ENCODE measurements around the gene MYEOV.

Gene MYEOV

GRCh38 chr11:69295079-69295994 is 1.4 kb downstream of the MYEOV start:
- POLR2A ChIA-PET: no interaction called here
- no peak for DNase-seq (ENCODE audit: extremely low spot score)
- CTCF ChIA-PET: interaction anchor here (0.6 to 1.5 kb wide), 2 partner anchors 347 to 375 kb away, joined by 3 to 5 read pairs; no protein-coding TSS in a partner anchor
- no peak for TF ChIP-seq CTCF (IDR thresholded peaks at IDR 0.05; ENCODE audit: control extremely low read depth, extremely low read depth, low read depth, missing control alignments)

GRCh38 chr11:69295995-69296889 is 2.3 kb downstream of the MYEOV start:
- DNase-seq (ENCODE audit: extremely low spot score): no peak
- ChIA-PET POLR2A (no interaction called here), CTCF (interaction anchor here (0.6 to 1.8 kb wide), 5 partner anchors 9 to 374 kb away, joined by 3 to 6 read pairs (median 3); no protein-coding TSS in a partner anchor)
- TF ChIP-seq CTCF (IDR thresholded peaks at IDR 0.05; ENCODE audit: control extremely low read depth, extremely low read depth, low read depth, missing control alignments): no peak

- ChIA-PET POLR2A (interaction anchor here (0.6 kb wide), 1 partner anchor 15 kb away, joined by 3 read pairs; no protein-coding TSS in a partner anchor), CTCF (interaction anchor here (1.0 to 1.8 kb wide), 8 partner anchors 10 to 346 kb away, joined by 3 to 6 read pairs (median 4); partner anchors contain the start of gene SMIM38)
- TF ChIP-seq CTCF (IDR thresholded peaks at IDR 0.05; ENCODE audit: control extremely low read depth, extremely low read depth, low read depth, missing control alignments): no peak
- DNase-seq (ENCODE audit: extremely low spot score): peak; percentile 87
These were observed 3.2 kb downstream of the MYEOV start for GRCh38 chr11:69296890-69297786.

- CTCF ChIA-PET: interaction anchor here (1.3 to 1.8 kb wide), 6 partner anchors 11 to 195 kb away, joined by 3 to 6 read pairs (median 4); partner anchors contain the start of gene SMIM38
- TF ChIP-seq CTCF (IDR thresholded peaks at IDR 0.05; ENCODE audit: control extremely low read depth, extremely low read depth, low read depth, missing control alignments): no peak
- DNase-seq (ENCODE audit: extremely low spot score): peak; percentile 62
- POLR2A ChIA-PET: no interaction called here
These were observed 3.9 kb downstream of the MYEOV start for GRCh38 chr11:69297787-69298266.

GRCh38 chr11:69298267-69299022 is 4.5 kb downstream of the MYEOV start:
- POLR2A ChIA-PET: interaction anchor here (1.0 kb wide), 1 partner anchor 40 kb away, joined by 4 read pairs; no protein-coding TSS in a partner anchor
- CTCF ChIA-PET: interaction anchor here (1.3 to 1.7 kb wide), 4 partner anchors 18 to 196 kb away, joined by 3 to 5 read pairs (median 4); partner anchors contain the start of gene SMIM38
- peak; percentile 87 for DNase-seq (ENCODE audit: extremely low spot score)
- no peak for TF ChIP-seq CTCF (IDR thresholded peaks at IDR 0.05; ENCODE audit: control extremely low read depth, extremely low read depth, low read depth, missing control alignments)

Measured in GM10248 (cell line).